Fibroblast of peridontal ligament (primary cell): ENCODE data around the gene CCSER1.
"Not testable (repeated sequence)": the region's sequence is repeated elsewhere in the genome, so short reads cannot be mapped to it uniquely, and the experiment has no call there.

Experiments used
- DNase-seq: peaks from one replicate; pipeline ENCODE4 v3.0.0-alpha.2; 2010; ENCODE audit errors: extremely low read depth

The CCSER1 gene

DNA sequence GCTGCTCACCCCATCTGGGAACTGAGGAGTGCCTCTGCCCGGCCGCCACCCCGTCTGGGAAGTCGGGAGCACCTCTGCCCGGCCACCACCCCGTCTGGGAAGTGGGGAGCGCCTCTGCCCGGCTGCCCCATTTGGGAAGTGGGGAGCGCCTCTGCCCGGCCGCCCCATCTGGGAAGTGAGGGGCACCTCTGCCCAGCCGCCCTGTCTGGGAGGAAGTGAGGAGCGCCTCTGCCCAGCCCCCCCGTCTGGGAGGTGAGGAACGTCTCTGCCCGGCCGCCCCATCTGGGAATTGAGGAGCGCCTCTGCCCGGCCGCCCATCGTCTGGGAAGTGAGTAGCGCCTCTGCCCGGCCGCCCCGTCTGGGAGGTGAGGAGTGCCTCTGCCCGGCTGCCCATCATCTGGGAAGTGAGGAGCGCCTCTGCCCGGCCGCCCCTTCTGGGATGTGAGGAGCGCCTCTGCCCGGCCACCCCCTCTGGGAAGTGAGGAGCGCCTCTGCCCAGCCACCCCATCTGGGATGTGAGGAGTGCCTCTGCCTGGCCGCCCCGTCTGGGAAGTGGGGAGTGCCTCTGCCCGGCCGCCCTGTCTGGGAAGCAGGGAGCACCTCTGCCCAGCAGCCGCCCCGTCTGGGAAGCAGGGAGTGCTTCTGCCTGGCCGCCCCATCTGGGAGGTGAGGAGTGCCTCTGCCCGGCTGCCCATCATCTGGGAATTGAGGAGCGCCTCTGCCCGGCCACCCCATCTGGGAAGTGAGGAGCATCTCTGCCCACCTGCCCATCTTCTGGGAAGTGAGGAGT, 1040.9 kb downstream of the CCSER1 start:
- not testable (repeated sequence) for DNase-seq

- DNase-seq, result no peak
Measured at GRCh38 chr4:91170768-91171167, 1043.6 kb downstream of the CCSER1 start.

- DNase-seq, result no peak
Measured at GRCh38 chr4:91171217-91171616, 1044.0 kb downstream of the CCSER1 start.

- DNase-seq, result not testable (repeated sequence)
Measured at GRCh38 chr4:91185061-91185460, 1057.9 kb downstream of the CCSER1 start.

DNA sequence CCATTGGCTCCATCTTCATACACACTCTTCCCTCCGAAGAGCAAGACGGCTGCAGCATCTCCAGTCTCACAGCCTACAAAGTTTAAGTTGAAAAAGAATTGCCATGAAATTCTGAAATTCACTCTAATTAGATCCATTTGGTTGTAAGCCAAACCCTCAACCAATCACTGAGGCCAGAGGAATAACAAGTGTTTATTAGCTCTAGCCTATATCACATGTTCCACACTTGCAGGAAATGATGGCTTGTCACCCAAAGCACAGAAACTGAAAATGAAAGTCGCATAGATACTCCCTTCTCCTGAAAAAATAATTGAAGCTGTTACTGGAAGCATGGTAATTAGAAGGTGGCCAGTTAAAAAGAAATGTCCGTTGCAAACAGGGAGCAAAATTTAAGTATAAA, 1071.8 kb downstream of the CCSER1 start:
- DNase-seq, result peak; percentile 43

DNA sequence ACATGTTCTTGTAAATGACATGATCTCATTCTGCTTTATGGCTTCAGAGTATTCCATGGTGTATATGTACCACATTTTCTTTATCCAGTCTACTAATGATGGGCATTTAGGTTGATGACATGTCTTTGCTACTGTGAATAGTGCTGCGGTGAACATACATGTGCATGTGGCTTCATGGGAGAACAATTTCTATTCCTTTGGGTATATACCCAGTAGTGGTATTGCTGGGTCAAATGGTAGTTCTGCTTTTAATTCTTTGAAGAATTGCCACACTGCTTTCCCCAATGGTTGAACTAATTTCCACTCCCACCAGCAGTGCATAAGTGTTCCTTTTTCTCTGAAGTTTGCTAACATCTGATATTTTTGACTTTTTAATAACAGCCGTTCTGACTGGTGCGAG, 1080.3 kb downstream of the CCSER1 start:
- no peak for DNase-seq

- no peak for DNase-seq
Measured at GRCh38 chr4:91212211-91212610, 1085.0 kb downstream of the CCSER1 start.

DNA sequence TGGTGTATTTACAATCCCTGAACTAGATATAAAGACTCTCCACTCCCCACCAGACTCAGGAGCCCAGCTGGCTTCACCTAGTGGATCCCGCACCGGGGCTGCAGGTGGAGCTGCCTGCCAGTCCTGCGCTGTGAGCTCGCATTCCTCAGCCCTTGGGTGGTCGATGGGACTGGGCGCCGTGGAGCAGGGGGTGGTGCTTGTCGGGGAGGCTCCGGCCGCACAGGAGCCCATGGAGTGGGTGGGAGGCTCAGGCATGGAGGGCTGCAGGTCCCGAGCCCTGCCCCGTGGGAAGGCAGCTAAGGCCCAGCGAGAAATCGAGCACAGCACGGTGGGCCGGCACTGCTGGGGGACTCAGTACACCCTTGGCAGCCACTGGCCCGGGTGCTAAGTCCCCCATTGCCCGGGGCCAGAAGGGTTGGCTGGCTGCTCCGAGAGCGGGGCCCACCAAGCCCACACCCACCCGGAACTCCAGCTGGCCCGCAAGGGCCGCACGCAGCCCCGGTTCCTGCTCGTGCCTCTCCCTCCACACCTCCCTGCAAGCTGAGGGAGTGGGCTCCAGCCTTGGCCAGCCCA, 1090.7 kb downstream of the CCSER1 start:
- DNase-seq, result not testable (repeated sequence)

GRCh38 chr4:91220315-91220714, 1093.1 kb downstream of the CCSER1 start:
- DNase-seq, result no peak

DNA sequence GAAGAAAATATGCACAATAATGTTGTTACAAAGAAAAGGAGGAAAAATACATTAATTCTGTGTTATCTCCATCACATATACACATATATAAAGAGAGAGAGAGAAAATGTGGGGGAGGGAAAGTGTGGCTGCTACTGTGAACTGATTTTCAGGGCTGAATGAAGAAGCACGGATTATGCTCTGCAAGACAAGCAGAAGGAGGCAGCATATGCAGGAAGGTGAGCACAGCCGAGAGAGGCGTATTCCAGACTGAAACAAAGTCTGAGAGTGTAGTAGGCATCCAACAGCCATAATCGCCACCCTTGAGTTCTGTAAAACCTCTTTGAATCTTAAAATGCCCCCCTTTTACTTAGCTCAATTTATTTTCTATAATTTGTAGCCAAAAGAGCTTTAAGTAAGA, 1094.8 kb downstream of the CCSER1 start:
- no peak for DNase-seq

- DNase-seq, result no peak
Measured at GRCh38 chr4:91226867-91227266, 1099.7 kb downstream of the CCSER1 start.

GRCh38 chr4:91228659-91229058, 1101.5 kb downstream of the CCSER1 start:
- no peak for DNase-seq

GRCh38 chr4:91233164-91233563, 1106.0 kb downstream of the CCSER1 start:
- no peak for DNase-seq

- DNase-seq, result no peak
Measured at GRCh38 chr4:91243132-91243531, 1115.9 kb downstream of the CCSER1 start.

GRCh38 chr4:91256043-91256442, 1128.8 kb downstream of the CCSER1 start:
- DNase-seq, result no peak

- DNase-seq, result no peak
Measured at GRCh38 chr4:91256751-91257150, 1129.6 kb downstream of the CCSER1 start.

DNA sequence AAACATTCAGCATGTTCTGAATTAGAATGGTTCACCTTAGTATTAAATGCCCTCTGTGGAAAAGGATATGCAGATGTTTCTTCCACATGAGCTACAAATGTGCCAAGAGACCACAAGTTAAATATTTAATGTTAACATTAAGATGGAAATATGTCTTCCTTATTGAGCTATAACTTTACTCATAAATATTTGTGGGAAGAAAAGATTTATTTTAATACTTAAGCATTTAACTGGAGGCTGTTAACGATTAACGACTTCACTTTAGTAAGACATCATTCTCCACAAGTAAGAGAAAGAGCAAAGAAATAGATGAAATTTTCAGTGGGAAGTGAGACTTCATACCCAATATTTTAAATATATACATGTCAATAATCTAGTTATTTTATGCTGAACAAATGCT, 1130.5 kb downstream of the CCSER1 start:
- no peak for DNase-seq

GRCh38 chr4:91258326-91258725, 1131.1 kb downstream of the CCSER1 start:
- DNase-seq, result no peak

GRCh38 chr4:91267543-91267942, 1140.3 kb downstream of the CCSER1 start:
- DNase-seq, result no peak

DNA sequence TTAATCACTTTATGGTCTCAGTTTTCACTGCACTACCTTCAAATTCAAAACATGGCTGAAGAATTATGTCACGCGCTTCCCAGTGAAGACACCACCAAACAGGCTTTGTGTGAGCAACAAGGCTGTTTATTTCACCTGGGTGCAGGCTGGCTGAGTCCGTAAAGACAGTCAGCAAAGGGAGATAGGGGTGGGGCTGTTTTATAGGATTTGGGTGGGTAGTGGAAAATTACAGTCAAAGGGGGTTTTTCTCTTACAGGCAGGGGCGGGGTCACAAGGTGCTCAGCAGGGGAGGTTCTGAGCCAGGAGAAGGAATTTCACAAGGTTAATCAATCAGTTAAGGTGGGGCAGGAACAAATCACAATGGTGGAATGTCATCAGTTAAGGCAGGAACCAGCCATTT, 1141.3 kb downstream of the CCSER1 start:
- DNase-seq, result not testable (repeated sequence)

DNA sequence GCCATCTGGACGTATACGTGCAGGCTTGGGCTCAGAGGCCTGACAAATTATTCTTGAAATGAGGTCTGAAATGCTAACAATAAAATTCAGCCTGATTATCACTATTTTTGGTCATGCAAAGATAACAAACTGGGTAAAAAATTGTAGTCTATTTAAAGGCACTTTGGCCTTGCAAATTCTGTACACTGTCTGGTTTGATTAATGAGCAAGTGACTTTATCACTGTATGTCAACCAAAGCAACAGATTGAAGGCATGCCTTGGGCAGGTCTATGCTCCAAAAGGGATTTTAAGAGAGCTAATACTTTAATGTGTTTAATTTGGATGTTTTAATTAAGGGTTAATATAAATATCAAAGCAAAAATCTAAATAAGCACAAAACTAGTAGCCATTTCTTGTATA, 1141.7 kb downstream of the CCSER1 start:
- DNase-seq, result no peak

GRCh38 chr4:91279899-91280298, 1152.7 kb downstream of the CCSER1 start:
- no peak for DNase-seq

GRCh38 chr4:91280551-91281290, 1153.5 kb downstream of the CCSER1 start:
- DNase-seq, result no peak
